HG02840 (cell line): ENCODE results near the gene MAGEA10.

Experiments
- ATAC-seq: cut with Tn5 transposase; IDR thresholded peaks from one replicate; pipeline ENCODE4 v1.9.1; 2021; ENCODE audit warnings: mild to moderate bottlenecking, moderate library complexity, moderate number of reproducible peaks; ENCODE audit not compliant: unreplicated experiment, low FRiP score

MAGEA10 gene

DNA sequence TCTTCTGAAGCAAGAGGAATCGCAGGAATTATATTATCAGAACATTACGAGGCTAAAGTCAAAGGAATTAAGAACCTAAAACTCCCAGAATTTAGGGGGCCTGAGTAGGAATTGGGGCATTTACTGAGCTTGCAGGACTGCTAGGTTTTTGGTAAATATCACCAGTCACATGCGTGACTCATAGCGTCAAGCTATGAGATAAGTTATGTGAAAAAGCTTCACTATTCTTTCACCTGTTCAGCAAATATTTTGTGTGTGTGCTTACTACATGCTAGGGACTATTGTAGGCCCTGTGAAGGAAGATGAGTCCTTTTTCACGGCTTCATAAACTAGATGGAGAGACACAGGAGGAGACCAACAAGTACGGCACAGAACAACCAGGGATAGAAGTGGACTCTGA is 52.2 kb downstream of the MAGEA10 start:
- no peak for ATAC-seq
